ENCODE measurements around the gene CDKAL1.

Gene CDKAL1

DNA sequence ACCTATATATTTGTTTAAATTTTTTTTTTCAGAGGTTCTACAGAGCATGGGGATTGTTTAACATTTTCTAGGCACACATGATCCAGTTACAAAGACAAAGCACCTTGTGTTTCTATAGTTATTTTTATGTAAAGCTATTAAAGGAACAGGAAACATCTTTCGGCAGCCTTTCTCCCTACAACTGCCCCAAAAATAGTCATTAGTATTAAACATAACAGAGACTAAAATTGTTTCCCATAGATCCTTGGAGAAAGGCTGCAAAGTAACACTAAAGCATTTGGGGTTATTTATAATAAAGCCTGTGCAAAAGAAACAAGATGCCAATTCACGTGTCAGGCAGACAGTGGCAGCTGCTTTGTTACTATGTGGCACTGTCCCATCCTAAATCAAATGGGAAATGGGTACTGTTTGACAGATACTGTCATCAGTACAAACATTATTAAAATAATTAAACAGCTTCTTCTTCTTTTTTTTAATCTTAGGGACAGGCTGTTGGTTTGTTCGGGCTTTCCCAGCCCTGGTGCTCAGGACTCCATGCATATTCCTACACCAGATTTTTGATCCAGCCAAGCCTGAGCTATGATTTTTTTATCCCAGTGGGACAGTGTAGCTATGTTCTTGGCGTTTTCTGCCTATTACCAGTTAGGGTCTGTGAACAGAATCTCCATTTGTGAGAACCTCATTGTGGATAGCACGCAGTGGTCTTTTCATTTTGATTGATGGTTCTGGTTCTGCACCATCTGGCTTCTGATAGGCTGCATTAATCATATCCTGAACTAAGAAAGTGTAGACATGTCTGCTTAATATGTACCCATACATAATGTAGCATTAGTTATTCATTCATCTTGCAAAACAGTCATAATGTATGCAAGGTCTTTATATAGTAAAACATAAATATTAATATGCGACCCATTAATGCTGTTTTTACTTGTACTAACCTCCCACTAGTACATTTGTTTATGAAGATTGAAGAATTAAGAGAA lies 598.9 kb downstream of the CDKAL1 start:
- TF ChIP-seq, protein P1, sequence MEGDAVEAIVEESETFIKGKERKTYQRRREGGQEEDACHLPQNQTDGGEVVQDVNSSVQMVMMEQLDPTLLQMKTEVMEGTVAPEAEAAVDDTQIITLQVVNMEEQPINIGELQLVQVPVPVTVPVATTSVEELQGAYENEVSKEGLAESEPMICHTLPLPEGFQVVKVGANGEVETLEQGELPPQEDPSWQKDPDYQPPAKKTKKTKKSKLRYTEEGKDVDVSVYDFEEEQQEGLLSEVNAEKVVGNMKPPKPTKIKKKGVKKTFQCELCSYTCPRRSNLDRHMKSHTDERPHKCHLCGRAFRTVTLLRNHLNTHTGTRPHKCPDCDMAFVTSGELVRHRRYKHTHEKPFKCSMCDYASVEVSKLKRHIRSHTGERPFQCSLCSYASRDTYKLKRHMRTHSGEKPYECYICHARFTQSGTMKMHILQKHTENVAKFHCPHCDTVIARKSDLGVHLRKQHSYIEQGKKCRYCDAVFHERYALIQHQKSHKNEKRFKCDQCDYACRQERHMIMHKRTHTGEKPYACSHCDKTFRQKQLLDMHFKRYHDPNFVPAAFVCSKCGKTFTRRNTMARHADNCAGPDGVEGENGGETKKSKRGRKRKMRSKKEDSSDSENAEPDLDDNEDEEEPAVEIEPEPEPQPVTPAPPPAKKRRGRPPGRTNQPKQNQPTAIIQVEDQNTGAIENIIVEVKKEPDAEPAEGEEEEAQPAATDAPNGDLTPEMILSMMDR (IDR thresholded peaks at IDR 0.05), result no peak
- H3K4me3 ChIP-seq (ENCODE audit: low read depth, low read length), result no peak overlapping the region

DNA sequence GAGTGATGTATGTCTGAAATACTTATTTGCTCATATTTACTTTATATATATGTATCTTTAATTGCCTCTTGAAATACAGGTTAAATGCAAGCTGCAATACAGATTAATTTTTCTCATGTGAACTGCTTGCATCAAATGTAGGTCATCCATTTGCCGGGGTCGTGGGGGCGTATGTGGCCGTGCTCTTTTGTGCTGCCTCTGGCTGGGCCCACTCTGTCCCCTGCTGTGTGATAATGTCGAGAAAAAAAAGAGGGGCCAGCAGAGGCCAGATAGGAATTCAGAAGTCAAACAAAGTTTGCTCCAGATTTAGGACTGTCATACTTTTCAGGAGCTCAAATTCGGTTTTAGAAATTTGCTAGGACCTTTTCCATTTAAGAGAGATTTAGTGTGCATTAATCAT lies 599.6 kb downstream of the CDKAL1 start:
- Histone ChIP-seq H2AFZ (no peak overlapping the region), H3K9me3 (ENCODE audit: control insufficient read depth, low read length) (no peaks in the 10 kb centered on the region)

More for the DNA sequence above, 598.9 kb downstream of the CDKAL1 start:
- Histone ChIP-seq H3K36me3 (ENCODE audit: control insufficient read depth, insufficient read depth, low read length) (no peaks in the 10 kb centered on the region), H3K27ac (no peak overlapping the region), H3K9ac (no peak overlapping the region), H3K4me1 (no peaks in the 10 kb centered on the region), H2AFZ (no peak overlapping the region), H3K27me3 (ENCODE audit: control insufficient read depth, insufficient read depth, low read length) (no peaks in the 10 kb centered on the region), H3K4me2 (ENCODE audit: low read length) (no peak overlapping the region), H3K79me2 (no peaks in the 10 kb centered on the region), H3K9me3 (ENCODE audit: control insufficient read depth, low read length) (no peaks in the 10 kb centered on the region)

DNA sequence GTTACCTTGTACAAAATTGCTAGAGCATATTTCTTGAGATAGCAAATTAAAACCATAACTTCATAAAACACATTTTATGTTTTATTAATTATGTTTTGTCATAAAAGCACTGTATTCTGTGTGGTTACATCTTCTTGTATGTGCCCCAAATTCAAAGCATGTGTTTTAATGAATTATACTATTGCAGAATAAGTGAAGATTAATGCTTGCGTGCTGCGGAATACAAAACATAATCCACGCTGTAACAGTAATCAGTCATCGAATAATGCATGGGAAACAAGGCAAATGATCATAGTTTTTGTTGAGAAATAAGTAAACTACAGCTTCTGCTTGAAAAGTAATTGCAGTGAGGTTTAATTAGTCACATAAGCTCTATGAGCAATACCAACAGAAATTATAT lies 600.1 kb downstream of the CDKAL1 start:
- no peak overlapping the region for H3K4me2 ChIP-seq (ENCODE audit: low read length)
- no peak overlapping the region for H3K27ac ChIP-seq
- no peaks in the 10 kb centered on the region for H3K36me3 ChIP-seq (ENCODE audit: control insufficient read depth, insufficient read depth, low read length)
- H3K79me2 ChIP-seq, result no peaks in the 10 kb centered on the region
- no peaks in the 10 kb centered on the region for H3K4me1 ChIP-seq
- no peaks in the 10 kb centered on the region for H3K27me3 ChIP-seq (ENCODE audit: control insufficient read depth, insufficient read depth, low read length)
- no peak overlapping the region for H3K9ac ChIP-seq
- TF ChIP-seq, protein P1 (IDR thresholded peaks at IDR 0.05), result no peak
- no peak overlapping the region for H2AFZ ChIP-seq
- H3K4me3 ChIP-seq (ENCODE audit: low read depth, low read length), result no peak overlapping the region
- no peaks in the 10 kb centered on the region for H3K9me3 ChIP-seq (ENCODE audit: control insufficient read depth, low read length)

More for the DNA sequence above, 599.6 kb downstream of the CDKAL1 start:
- Histone ChIP-seq H3K79me2 (no peaks in the 10 kb centered on the region), H3K27ac (no peak overlapping the region), H3K4me3 (ENCODE audit: low read depth, low read length) (no peak overlapping the region), H3K27me3 (ENCODE audit: control insufficient read depth, insufficient read depth, low read length) (no peaks in the 10 kb centered on the region), H3K9ac (no peak overlapping the region), H3K36me3 (ENCODE audit: control insufficient read depth, insufficient read depth, low read length) (no peaks in the 10 kb centered on the region), H3K4me1 (no peaks in the 10 kb centered on the region), H3K4me2 (ENCODE audit: low read length) (no peak overlapping the region)
- TF ChIP-seq, protein P1 (IDR thresholded peaks at IDR 0.05), result no peak

DNA sequence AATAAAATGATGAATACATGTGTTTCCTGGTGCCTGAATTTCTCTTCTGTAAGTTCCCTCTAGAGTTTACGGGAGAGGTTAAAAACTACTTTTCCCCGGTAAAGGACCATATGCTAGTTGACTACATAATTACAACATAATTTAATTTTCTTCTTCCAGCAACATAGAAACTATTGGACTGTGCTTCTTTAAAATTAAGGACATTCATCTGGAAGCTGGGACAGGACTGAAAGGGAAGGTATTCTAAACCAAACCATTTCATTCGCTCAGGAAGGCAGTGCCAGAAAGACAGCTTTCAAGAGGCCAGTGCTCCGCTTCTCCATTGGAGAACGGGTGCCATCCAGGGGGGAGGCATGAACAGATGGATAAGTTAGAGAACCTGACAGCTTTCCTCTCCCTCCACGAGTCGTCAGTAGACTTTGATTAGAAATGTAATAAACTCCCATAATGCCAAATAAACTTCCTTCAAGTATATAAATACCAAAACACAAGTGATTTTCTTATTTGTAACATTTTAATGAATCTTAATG lies 601.3 kb downstream of the CDKAL1 start:
- no peak overlapping the region for H3K4me3 ChIP-seq (ENCODE audit: low read depth, low read length)
- H3K4me2 ChIP-seq (ENCODE audit: low read length), result no peak overlapping the region
- TF ChIP-seq, protein P1 (IDR thresholded peaks at IDR 0.05), result no peak
- no peaks in the 10 kb centered on the region for H3K9me3 ChIP-seq (ENCODE audit: control insufficient read depth, low read length)
- no peaks in the 10 kb centered on the region for H3K27me3 ChIP-seq (ENCODE audit: control insufficient read depth, insufficient read depth, low read length)
- no peaks in the 10 kb centered on the region for H3K79me2 ChIP-seq
- H3K4me1 ChIP-seq, result no peaks in the 10 kb centered on the region
- no peak overlapping the region for H3K9ac ChIP-seq
- no peak overlapping the region for H2AFZ ChIP-seq
- H3K36me3 ChIP-seq (ENCODE audit: control insufficient read depth, insufficient read depth, low read length), result no peaks in the 10 kb centered on the region
- no peak overlapping the region for H3K27ac ChIP-seq

Measured in parathyroid adenoma (tissue), 2 donors.